CD14-positive monocyte (primary cell): ENCODE results near the gene NUMB. TPM values are rescaled to one million over a fixed set of nuclear protein-coding genes. Genes with fewer than 3 reads are reported as not detected.
"Not testable (repeated sequence)": the region's sequence is repeated elsewhere in the genome, so short reads cannot be mapped to it uniquely, and the experiment has no call there.

Source experiments
- DNase-seq, 3 donors: peaks; one replicate each; pipeline ENCODE4 v3.0.0-alpha.2; 2011 to 2022
- H2AFZ ChIP-seq: 2 replicates; pipeline ENCODE4 v1.6.0; 2012; ENCODE audit warnings: mild to moderate bottlenecking, low read depth, low read length, inconsistent platforms; ENCODE audit not compliant: insufficient read depth, poor library complexity, severe bottlenecking
- H3K27ac ChIP-seq, 2 donors: 1 replicate in 1 of 2; 2 replicates in 1 of 2; pipeline ENCODE4 v1.5.1; 2012 to 2013; ENCODE audit warnings: low read length in 2 of 2, control low read depth in 1 of 2, inconsistent platforms in 1 of 2, low read depth in 1 of 2, mild to moderate bottlenecking in 1 of 2
- H3K27me3 ChIP-seq, 2 donors: one replicate each; pipeline versions ENCODE4 v1.6.0 to v1.6.1; 2011 to 2013; ENCODE audit warnings: low read length in 2 of 2; ENCODE audit not compliant: control insufficient read depth in 2 of 2, insufficient read depth in 2 of 2
- H3K36me3 ChIP-seq, 2 donors: replicated peaks in 1 of 2; 1 replicate in 1 of 2; 2 replicates in 1 of 2; pipeline versions ENCODE4 v1.5.1 to v1.6.1; 2012 to 2013; ENCODE audit warnings: low read length in 2 of 2, control low read depth in 1 of 2, inconsistent platforms in 1 of 2, mild to moderate bottlenecking in 1 of 2; ENCODE audit not compliant: insufficient read depth in 2 of 2, control insufficient read depth in 1 of 2
- H3K4me1 ChIP-seq, 2 donors: 1 replicate in 1 of 2; 2 replicates in 1 of 2; pipeline versions ENCODE4 v1.5.1 to v1.6.1; 2012 to 2013; ENCODE audit warnings: low read length in 2 of 2, control low read depth in 1 of 2, inconsistent platforms in 1 of 2, mild to moderate bottlenecking in 1 of 2, moderate library complexity in 1 of 2; ENCODE audit not compliant: insufficient read depth in 2 of 2, control insufficient read depth in 1 of 2
- H3K4me2 ChIP-seq: replicated peaks from 2 replicates; pipeline ENCODE3; 2012; ENCODE audit warnings: low read length, moderate library complexity, mild to moderate bottlenecking; ENCODE audit not compliant: poor library complexity, severe bottlenecking; ENCODE audit errors: extremely low read depth
- H3K4me3 ChIP-seq, 3 experiments: fragments of 200-600 bp in 1 of 3; sonication (generic) in 1 of 3; replicated peaks in 1 of 3; 1 replicate in 2 of 3; 2 replicates in 1 of 3; pipeline ENCODE4 v1.5.1; 2011 to 2013; ENCODE audit warnings: low read length in 3 of 3, mild to moderate bottlenecking in 3 of 3, control low read depth in 2 of 3, low read depth in 2 of 3, inconsistent platforms in 1 of 3, moderate library complexity in 1 of 3
- H3K79me2 ChIP-seq: 2 replicates; pipeline ENCODE4 v1.6.0; 2012; ENCODE audit warnings: mild to moderate bottlenecking, control low read depth, inconsistent platforms, low read length, moderate library complexity; ENCODE audit not compliant: insufficient read depth
- H3K9ac ChIP-seq: 2 replicates; pipeline ENCODE4 v1.6.0; 2017; ENCODE audit warnings: low read length, mild to moderate bottlenecking; ENCODE audit not compliant: insufficient read depth, poor library complexity, severe bottlenecking
- H3K9me3 ChIP-seq, 2 donors: replicated peaks in 1 of 2; 1 replicate in 1 of 2; 2 replicates in 1 of 2; pipeline versions ENCODE4 v1.5.1 to v1.6.1; 2012 to 2013; ENCODE audit warnings: low read length in 2 of 2, control low read depth in 1 of 2; ENCODE audit not compliant: control insufficient read depth in 1 of 2, insufficient read depth in 1 of 2
- H4K20me1 ChIP-seq: 2 replicates; pipeline ENCODE4 v1.6.0; 2012; ENCODE audit warnings: mild to moderate bottlenecking, low read length, control low read depth, moderate library complexity; ENCODE audit not compliant: insufficient read depth
- H3K27ac Mint-ChIP-seq, 7 donors: one replicate each; pipeline ENCODE4 v1.8.0; 2020; ENCODE audit warnings: mild to moderate bottlenecking in 7 of 7, mixed read lengths in 7 of 7, moderate library complexity in 6 of 7, inconsistent platforms in 2 of 7
- H3K27me3 Mint-ChIP-seq, 3 donors: one replicate each; pipeline ENCODE4 v1.8.0; 2021 to 2022; ENCODE audit warnings: low read depth in 3 of 3, mild to moderate bottlenecking in 3 of 3, mixed read lengths in 3 of 3, moderate library complexity in 3 of 3, inconsistent platforms in 1 of 3
- H3K36me3 Mint-ChIP-seq, 2 donors: one replicate each; pipeline ENCODE4 v1.8.0; 2020; ENCODE audit warnings: mixed read lengths in 2 of 2, inconsistent platforms in 1 of 2, mild to moderate bottlenecking in 1 of 2
- H3K4me1 Mint-ChIP-seq: one replicate; pipeline ENCODE4 v1.8.0; 2020; ENCODE audit warnings: mild to moderate bottlenecking, mixed read lengths
- H3K4me3 Mint-ChIP-seq, 2 donors: one replicate each; pipeline ENCODE4 v1.8.0; 2020; ENCODE audit warnings: mild to moderate bottlenecking in 2 of 2, mixed read lengths in 2 of 2, moderate library complexity in 1 of 2
- H3K9me3 Mint-ChIP-seq, 7 donors: one replicate each; pipeline ENCODE4 v1.8.0; 2020 to 2022; ENCODE audit warnings: mixed read lengths in 7 of 7, mild to moderate bottlenecking in 6 of 7, moderate library complexity in 6 of 7, inconsistent platforms in 2 of 7
- WGBS: methylation state at CpG from one replicate; pipeline ENCODE4 v1.1.5; 2013; ENCODE audit warnings: missing lambda C conversion rate; ENCODE audit not compliant: insufficient coverage; 5-methylcytosine and 5-hydroxymethylcytosine counted together
- intact Hi-C, 2 donors: fragments of 100-400 bp; cut with micrococcal nuclease; formaldehyde crosslinking; loops; one replicate each; pipeline versions ENCODE4 v1.15.0 to v1.15.1; 2023
- polyA plus RNA-seq, 3 donors: library from polyadenylated mRNA; depleted of rRNA in 1 of 3; unstranded in 2 of 3; stranded (reverse) in 1 of 3; fragments of 300-500 nt in 2 of 3; fragments of >200 nt in 1 of 3; fragmentation: Illumina TruSeq in 2 of 3; gene quantifications; 1 replicate in 2 of 3; 2 replicates in 1 of 3; pipeline ENCODE4 v1.2.3, GENCODE V29; 2012 to 2021
- TF ChIP-seq, protein P1 (sequence below): fragments of 200-600 bp; IDR thresholded peaks from one replicate; pipeline ENCODE4 v1.8.0; 2022; ENCODE audit warnings: antibody characterized with exemption, mild to moderate bottlenecking

NUMB gene
- polyA plus RNA-seq, 3 donors, result 83.4 to 223 (median 126) TPM

- peak overlapping the region in 1 of 2 donors; percentile 68 for H3K27ac ChIP-seq
- peak overlapping the region; percentile 78 to 93 (median 87) for H3K27ac Mint-ChIP-seq
- H4K20me1 ChIP-seq, result peaks cover 100% of the 10 kb centered on the region
- intact Hi-C loops, result loop anchor here in 1 of 2 donors (5.0 kb wide), 1 partner anchor 43 kb away; no protein-coding TSS in a partner anchor
- H2AFZ ChIP-seq, result no peak overlapping the region
- peaks cover 58% of the 10 kb centered on the region for H3K4me1 Mint-ChIP-seq
- TF ChIP-seq, protein P1, sequence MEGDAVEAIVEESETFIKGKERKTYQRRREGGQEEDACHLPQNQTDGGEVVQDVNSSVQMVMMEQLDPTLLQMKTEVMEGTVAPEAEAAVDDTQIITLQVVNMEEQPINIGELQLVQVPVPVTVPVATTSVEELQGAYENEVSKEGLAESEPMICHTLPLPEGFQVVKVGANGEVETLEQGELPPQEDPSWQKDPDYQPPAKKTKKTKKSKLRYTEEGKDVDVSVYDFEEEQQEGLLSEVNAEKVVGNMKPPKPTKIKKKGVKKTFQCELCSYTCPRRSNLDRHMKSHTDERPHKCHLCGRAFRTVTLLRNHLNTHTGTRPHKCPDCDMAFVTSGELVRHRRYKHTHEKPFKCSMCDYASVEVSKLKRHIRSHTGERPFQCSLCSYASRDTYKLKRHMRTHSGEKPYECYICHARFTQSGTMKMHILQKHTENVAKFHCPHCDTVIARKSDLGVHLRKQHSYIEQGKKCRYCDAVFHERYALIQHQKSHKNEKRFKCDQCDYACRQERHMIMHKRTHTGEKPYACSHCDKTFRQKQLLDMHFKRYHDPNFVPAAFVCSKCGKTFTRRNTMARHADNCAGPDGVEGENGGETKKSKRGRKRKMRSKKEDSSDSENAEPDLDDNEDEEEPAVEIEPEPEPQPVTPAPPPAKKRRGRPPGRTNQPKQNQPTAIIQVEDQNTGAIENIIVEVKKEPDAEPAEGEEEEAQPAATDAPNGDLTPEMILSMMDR, result no peak
- H3K4me3 ChIP-seq, result peak overlapping the region in 1 of 3 experiments; percentile 31
- H3K36me3 Mint-ChIP-seq, result peaks cover 39 to 62% of the 10 kb centered on the region in 2 donors
- H3K9me3 ChIP-seq, result no peaks in the 10 kb centered on the region
- WGBS, result no CpG with 5 or more reads among the region's 3 CpGs
- peak; percentile 48 to 72 (median 69) for DNase-seq
- H3K9ac ChIP-seq, result peak overlapping the region; percentile 5
- no peaks in the 10 kb centered on the region for H3K9me3 Mint-ChIP-seq
- H3K27me3 Mint-ChIP-seq, result no peaks in the 10 kb centered on the region
- peak overlapping the region; percentile 54 for H3K4me2 ChIP-seq
- peak overlapping the region in 1 of 2 donors; percentile 69 for H3K4me3 Mint-ChIP-seq
- H3K36me3 ChIP-seq, result peaks cover 22 to 34% of the 10 kb centered on the region in 2 donors
- peaks cover 100% of the 10 kb centered on the region for H3K79me2 ChIP-seq
- H3K4me1 ChIP-seq, result peaks cover 31 to 49% of the 10 kb centered on the region in 2 donors
- H3K27me3 ChIP-seq, result no peaks in the 10 kb centered on the region
Observed at GRCh38 chr14:73424453-73424852, 33.9 kb downstream of the NUMB start.

- Mint-ChIP-seq H3K27ac (peak overlapping the region in 3 of 7 donors; percentile 30 to 69 (median 58)), H3K4me1 (peaks cover 58% of the 10 kb centered on the region), H3K36me3 (peaks cover 34 to 49% of the 10 kb centered on the region in 2 donors)
- DNase-seq, H3K27me3 Mint-ChIP-seq, H2AFZ ChIP-seq, H3K27me3 ChIP-seq, H3K9me3 Mint-ChIP-seq, H3K9ac ChIP-seq, H3K4me3 ChIP-seq, H3K9me3 ChIP-seq, H3K4me3 Mint-ChIP-seq, H3K4me2 ChIP-seq: not testable (repeated sequence)
- Histone ChIP-seq H3K4me1 (peaks cover 31 to 49% of the 10 kb centered on the region in 2 donors), H3K79me2 (peaks cover 100% of the 10 kb centered on the region), H3K36me3 (peaks cover 19 to 35% of the 10 kb centered on the region in 2 donors), H3K27ac (peak overlapping the region in 1 of 2 donors; percentile 54), H4K20me1 (peaks cover 100% of the 10 kb centered on the region)
- 100% methylated on average over 1 of the region's 6 CpGs for WGBS
- intact Hi-C loops, result loop anchor here in 1 of 2 donors (5.0 kb wide), 1 partner anchor 44 kb away; no protein-coding TSS in a partner anchor
Observed at GRCh38 chr14:73423092-73423491, 35.3 kb downstream of the NUMB start.
